Renal cortical epithelial cell (primary cell): ENCODE data around the gene NCOR2. TPM values are rescaled to one million over a fixed set of nuclear protein-coding genes. Genes with fewer than 3 reads are reported as not detected.

ENCODE experiments used
- DNase-seq: peaks from one replicate; pipeline ENCODE4 v3.0.0-alpha.2; 2011; ENCODE audit warnings: low read depth
- total RNA-seq: library from RNA; depleted of rRNA; stranded (reverse); fragments of >200 nt; gene quantifications from 2 replicates; pipeline ENCODE4 v1.2.3, GENCODE V29; 2014

NCOR2 gene
- total RNA-seq, 1 donor from 2014 or later, result 174 TPM

- DNase-seq, result no peak
Measured at GRCh38 chr12:124577374-124577773, 10.0 kb upstream of the NCOR2 start.

- DNase-seq, result no peak
Measured at GRCh38 chr12:124576061-124576650, 8.7 kb upstream of the NCOR2 start.

GRCh38 chr12:124573839-124574786 is 6.7 kb upstream of the NCOR2 start:
- DNase-seq, result no peak

GRCh38 chr12:124571556-124571955 is 4.1 kb upstream of the NCOR2 start:
- no peak for DNase-seq

- no peak for DNase-seq
Measured at GRCh38 chr12:124570810-124571209, 3.4 kb upstream of the NCOR2 start.

- DNase-seq, result no peak
Measured at GRCh38 chr12:124569375-124570148, 2.1 kb upstream of the NCOR2 start.

- DNase-seq, result peak; percentile 85
Measured at GRCh38 chr12:124568431-124569374, 1.3 kb upstream of the NCOR2 start.

- DNase-seq, result peak; percentile 29
Measured at GRCh38 chr12:124567673-124568373, 411 bp upstream of the NCOR2 start.

- peak; percentile 52 for DNase-seq
Measured at GRCh38 chr12:124566161-124566996, 1.0 kb downstream of the NCOR2 start.

- DNase-seq, result no peak
Measured at GRCh38 chr12:124565656-124566160, 1.7 kb downstream of the NCOR2 start.

GRCh38 chr12:124564971-124565491 is 2.4 kb downstream of the NCOR2 start:
- DNase-seq, result no peak

- DNase-seq, result no peak
Measured at GRCh38 chr12:124564232-124564958, 3.0 kb downstream of the NCOR2 start.

GRCh38 chr12:124563809-124564208 is 3.6 kb downstream of the NCOR2 start:
- no peak for DNase-seq

GRCh38 chr12:124563401-124563800 is 4.0 kb downstream of the NCOR2 start:
- no peak for DNase-seq

- DNase-seq, result no peak
Measured at GRCh38 chr12:124562796-124563181, 4.6 kb downstream of the NCOR2 start.

GRCh38 chr12:124562018-124562795 is 5.2 kb downstream of the NCOR2 start:
- no peak for DNase-seq

- no peak for DNase-seq
Measured at GRCh38 chr12:124561231-124561630, 6.2 kb downstream of the NCOR2 start.
